CD4-positive, alpha-beta T cell treated with Interleukin-17A for 4 hours (primary cell): ENCODE data around the gene PRADC1.
"Not testable (repeated sequence)": the region's sequence is repeated elsewhere in the genome, so short reads cannot be mapped to it uniquely, and the experiment has no call there.

Source experiments
- DNase-seq: peaks from one replicate; pipeline ENCODE4 v3.0.0-alpha.2; 2020; ENCODE audit warnings: mixed read lengths

PRADC1 gene

GRCh38 chr2:73200281-73200680 lies 32.8 kb downstream of the PRADC1 start:
- not testable (repeated sequence) for DNase-seq

GRCh38 chr2:73197579-73197978 lies 35.5 kb downstream of the PRADC1 start:
- no peak for DNase-seq

DNA sequence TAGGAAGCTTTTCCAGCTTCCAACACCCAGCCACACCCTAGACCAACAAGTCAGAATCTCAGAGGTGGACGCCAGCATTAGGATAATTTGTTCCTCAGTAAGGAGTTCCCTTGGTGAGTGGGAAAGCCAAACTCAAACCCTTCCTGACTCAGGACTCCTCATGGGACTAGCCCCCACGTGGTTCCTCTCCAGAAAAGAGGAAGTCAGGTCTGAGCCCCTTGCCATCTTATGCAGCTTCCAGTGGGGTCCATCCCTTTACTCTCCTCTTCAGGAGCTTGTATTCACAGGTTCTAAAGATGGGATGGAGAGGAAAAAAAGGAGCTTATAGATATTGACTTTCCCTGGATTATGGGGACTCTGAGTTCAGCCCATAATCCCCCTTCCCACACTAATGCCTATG lies 45.5 kb downstream of the PRADC1 start:
- no peak for DNase-seq

GRCh38 chr2:73185965-73186364 lies 47.1 kb downstream of the PRADC1 start:
- no peak for DNase-seq
